Measurements from ENCODE around the gene MYCBP.

MYCBP gene

GRCh38 chr1:38870996-38871395, 2.2 kb downstream of the MYCBP start:
- no peak for DNase-seq (ENCODE audit: extremely low read depth, low read depth)
- no peak for TF ChIP-seq CTCF (IDR thresholded peaks at IDR 0.05; ENCODE audit: low read depth, low read length, missing control alignments)
- H3K4me3 ChIP-seq (replicated peaks; ENCODE audit: low read depth, low read length), result no peak overlapping the region

GRCh38 chr1:38867208-38867607, 5.9 kb downstream of the MYCBP start:
- no peak for DNase-seq (ENCODE audit: extremely low read depth, low read depth)
- no peak overlapping the region for H3K4me3 ChIP-seq (replicated peaks; ENCODE audit: low read depth, low read length)
- no peak for TF ChIP-seq CTCF (IDR thresholded peaks at IDR 0.05; ENCODE audit: low read depth, low read length, missing control alignments)

- no peak for TF ChIP-seq CTCF (IDR thresholded peaks at IDR 0.05; ENCODE audit: low read depth, low read length, missing control alignments)
- DNase-seq (ENCODE audit: extremely low read depth, low read depth), result no peak
- no peak overlapping the region for H3K4me3 ChIP-seq (replicated peaks; ENCODE audit: low read depth, low read length)
Observed at GRCh38 chr1:38865112-38865715, 7.9 kb downstream of the MYCBP start.

GRCh38 chr1:38860454-38860795, 12.7 kb downstream of the MYCBP start:
- H3K4me3 ChIP-seq (replicated peaks; ENCODE audit: low read depth, low read length), result peak overlapping the region; percentile 80
- TF ChIP-seq CTCF (IDR thresholded peaks at IDR 0.05; ENCODE audit: low read depth, low read length, missing control alignments), result no peak
- DNase-seq (ENCODE audit: extremely low read depth, low read depth), result no peak

- DNase-seq (ENCODE audit: extremely low read depth, low read depth), result peak; percentile 85
- TF ChIP-seq CTCF (IDR thresholded peaks at IDR 0.05; ENCODE audit: low read depth, low read length, missing control alignments), result no peak
- H3K4me3 ChIP-seq (replicated peaks; ENCODE audit: low read depth, low read length), result peak within 1 kb of the TSS; percentile 80
Observed at GRCh38 chr1:38859561-38860453, 13.3 kb downstream of the MYCBP start, which contains the start of gene RRAGC. TSS of gene RRAGC (minus strand) at chr1:38859772. CDS start at chr1:38859646, 126 bp downstream.

GRCh38 chr1:38858833-38859560, 14.2 kb downstream of the MYCBP start:
- H3K4me3 ChIP-seq (replicated peaks; ENCODE audit: low read depth, low read length), result peak overlapping the region; percentile 80
- DNase-seq (ENCODE audit: extremely low read depth, low read depth), result no peak
- no peak for TF ChIP-seq CTCF (IDR thresholded peaks at IDR 0.05; ENCODE audit: low read depth, low read length, missing control alignments)

Data from HFF-Myc (cell line).